Measurements from ENCODE around the gene SERPINB4. TPM values are rescaled to one million over a fixed set of nuclear protein-coding genes. Genes with fewer than 3 reads are reported as not detected.

SERPINB4 gene
- total RNA-seq, 4 donors from 2014 or later, result not detected

DNA sequence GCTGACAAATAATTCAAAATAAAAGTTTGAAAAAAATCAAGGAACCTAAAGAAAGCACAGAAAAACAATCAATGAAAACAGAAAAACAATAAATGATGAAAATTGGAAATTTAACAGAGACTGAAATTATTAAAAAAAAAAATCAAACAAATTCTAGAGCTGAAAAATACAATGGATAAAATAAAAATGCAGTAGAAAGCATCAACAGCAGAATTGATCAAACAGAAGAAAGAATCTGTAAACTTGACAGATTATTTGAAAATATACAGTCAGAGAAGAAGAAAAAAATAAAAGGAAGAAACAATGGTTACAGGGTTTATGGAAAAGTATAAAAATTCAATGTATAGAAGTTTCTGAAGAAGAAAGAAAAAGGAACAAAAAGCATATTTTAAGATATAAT lies 16.2 kb downstream of the SERPINB4 start:
- no peak for DNase-seq
- Histone ChIP-seq H3K36me3 (no peaks in the 10 kb centered on the region), H3K9me3 (peaks cover 6 to 7% of the 10 kb centered on the region in 2 donors), H3K27me3 (no peaks in the 10 kb centered on the region), H3K4me3 (no peak overlapping the region), H3K4me1 (no peaks in the 10 kb centered on the region), H3K27ac (no peak overlapping the region)
- intact Hi-C loops (cut with DNase I; ENCODE audit: low total_unique reads) (no loop called here), in situ Hi-C loops (cut with MboI; ENCODE audit: low pct_ligation_motif_present in 1 of 4, low pct_unique_long_range_greater_than_20kb in 1 of 4, low sequenced_read_pairs in 3 of 4) (no loop called here)
- TF ChIP-seq POLR2A (IDR thresholded peaks at IDR 0.05) (no peak), EP300 (IDR thresholded peaks at IDR 0.05; ENCODE audit: low read depth) (no peak), POLR2AphosphoS5 (IDR thresholded peaks at IDR 0.05) (no peak)
- TF ChIP-seq, protein P1, sequence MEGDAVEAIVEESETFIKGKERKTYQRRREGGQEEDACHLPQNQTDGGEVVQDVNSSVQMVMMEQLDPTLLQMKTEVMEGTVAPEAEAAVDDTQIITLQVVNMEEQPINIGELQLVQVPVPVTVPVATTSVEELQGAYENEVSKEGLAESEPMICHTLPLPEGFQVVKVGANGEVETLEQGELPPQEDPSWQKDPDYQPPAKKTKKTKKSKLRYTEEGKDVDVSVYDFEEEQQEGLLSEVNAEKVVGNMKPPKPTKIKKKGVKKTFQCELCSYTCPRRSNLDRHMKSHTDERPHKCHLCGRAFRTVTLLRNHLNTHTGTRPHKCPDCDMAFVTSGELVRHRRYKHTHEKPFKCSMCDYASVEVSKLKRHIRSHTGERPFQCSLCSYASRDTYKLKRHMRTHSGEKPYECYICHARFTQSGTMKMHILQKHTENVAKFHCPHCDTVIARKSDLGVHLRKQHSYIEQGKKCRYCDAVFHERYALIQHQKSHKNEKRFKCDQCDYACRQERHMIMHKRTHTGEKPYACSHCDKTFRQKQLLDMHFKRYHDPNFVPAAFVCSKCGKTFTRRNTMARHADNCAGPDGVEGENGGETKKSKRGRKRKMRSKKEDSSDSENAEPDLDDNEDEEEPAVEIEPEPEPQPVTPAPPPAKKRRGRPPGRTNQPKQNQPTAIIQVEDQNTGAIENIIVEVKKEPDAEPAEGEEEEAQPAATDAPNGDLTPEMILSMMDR (IDR thresholded peaks at IDR 0.05), result no peak

DNA sequence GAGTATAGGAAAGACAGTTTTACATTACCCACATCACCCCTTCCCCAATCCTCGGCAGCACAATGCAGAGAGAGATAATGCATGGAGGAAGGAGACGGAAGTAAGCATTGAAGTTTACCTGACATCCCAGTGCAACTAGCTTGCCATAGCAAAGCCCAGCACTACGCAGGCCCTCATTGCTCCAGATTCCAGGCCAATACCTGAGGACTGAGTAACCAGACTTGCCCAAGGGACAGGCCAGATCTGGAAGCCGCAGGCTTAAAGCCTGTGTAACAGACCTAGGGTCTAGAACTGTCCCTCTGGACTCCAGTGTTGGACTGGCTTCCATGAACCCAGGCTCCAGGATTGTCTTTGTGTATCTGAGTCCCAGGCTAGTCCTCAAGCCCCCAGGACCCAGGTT lies 17.6 kb downstream of the SERPINB4 start:
- in situ Hi-C loops (cut with MboI; ENCODE audit: low pct_ligation_motif_present in 1 of 4, low pct_unique_long_range_greater_than_20kb in 1 of 4, low sequenced_read_pairs in 3 of 4), result no loop called here
- no peaks in the 10 kb centered on the region for H3K4me1 ChIP-seq
- DNase-seq, result no peak

DNA sequence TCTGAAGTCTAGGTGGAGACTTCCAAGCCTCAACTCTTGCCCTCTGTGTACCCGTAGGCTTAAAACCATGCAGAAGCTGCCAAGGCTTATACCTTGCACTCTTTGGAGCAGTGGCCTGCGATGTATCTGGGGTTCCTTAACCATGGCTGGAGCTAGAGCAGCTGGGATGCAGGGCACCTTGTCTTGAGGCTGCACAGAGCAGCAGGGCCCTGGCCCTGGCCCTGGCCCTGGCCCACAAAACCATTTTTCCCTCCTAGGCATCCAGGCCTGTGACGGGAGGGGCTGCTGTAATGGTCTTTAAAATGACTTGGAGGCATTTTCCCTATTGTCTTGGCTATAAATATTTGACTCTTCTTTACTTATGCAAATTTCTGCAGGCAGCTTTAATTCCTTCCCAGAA lies 19.2 kb downstream of the SERPINB4 start:
- intact Hi-C loops (cut with DNase I; ENCODE audit: low total_unique reads), result no loop called here
- Histone ChIP-seq H3K9me3 (peaks cover 7 to 11% of the 10 kb centered on the region in 2 donors), H3K36me3 (no peaks in the 10 kb centered on the region), H3K4me1 (no peaks in the 10 kb centered on the region), H3K27ac (no peak overlapping the region), H3K4me3 (no peak overlapping the region), H3K27me3 (no peaks in the 10 kb centered on the region)
- in situ Hi-C loops (cut with MboI; ENCODE audit: low pct_ligation_motif_present in 1 of 4, low pct_unique_long_range_greater_than_20kb in 1 of 4, low sequenced_read_pairs in 3 of 4), result no loop called here
- WGBS, 2 donors (ENCODE audit: low coverage in 1 of 2), result 90% methylated on average over 3 of the region's 3 CpGs; no CpG with 5 or more reads in 1 of the 2 donors
- no peak for DNase-seq
- TF ChIP-seq, protein P1 (IDR thresholded peaks at IDR 0.05), result no peak
- TF ChIP-seq EP300 (IDR thresholded peaks at IDR 0.05; ENCODE audit: low read depth) (no peak), POLR2A (IDR thresholded peaks at IDR 0.05) (no peak), POLR2AphosphoS5 (IDR thresholded peaks at IDR 0.05) (no peak)

More for the DNA sequence above, 17.6 kb downstream of the SERPINB4 start:
- H3K27ac ChIP-seq, result no peak overlapping the region
- H3K4me3 ChIP-seq, result no peak overlapping the region
- H3K36me3 ChIP-seq, result no peaks in the 10 kb centered on the region
- H3K9me3 ChIP-seq, result peaks cover 4 to 7% of the 10 kb centered on the region in 2 donors
- 72 to 90% methylated on average over 3 to 4 of the region's 4 CpGs for WGBS, 2 donors (ENCODE audit: low coverage in 1 of 2)
- no peaks in the 10 kb centered on the region for H3K27me3 ChIP-seq
- intact Hi-C loops (cut with DNase I; ENCODE audit: low total_unique reads), result no loop called here
- TF ChIP-seq POLR2AphosphoS5 (IDR thresholded peaks at IDR 0.05), result no peak

DNA sequence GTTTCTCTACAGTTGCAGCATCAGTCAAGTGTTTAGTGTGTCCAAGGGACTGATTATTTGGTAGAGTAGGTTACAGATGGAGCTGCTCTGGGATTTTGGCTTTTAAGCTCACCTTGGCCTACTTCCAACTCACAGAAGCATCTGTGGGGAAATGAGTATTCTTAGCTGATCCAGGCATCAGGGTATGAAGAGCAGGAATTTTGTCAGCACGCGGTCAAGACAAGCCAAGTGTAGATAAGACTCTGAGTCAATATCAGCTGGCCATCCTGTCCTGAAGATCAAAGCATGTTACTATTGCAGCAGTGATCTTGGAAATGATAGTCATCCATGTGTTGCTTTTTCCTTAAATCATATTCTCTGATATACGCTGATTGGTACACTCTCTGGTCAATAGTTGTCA lies 24.4 kb downstream of the SERPINB4 start:
- TF ChIP-seq EP300 (IDR thresholded peaks at IDR 0.05; ENCODE audit: low read depth) (no peak), POLR2AphosphoS5 (IDR thresholded peaks at IDR 0.05) (no peak), POLR2A (IDR thresholded peaks at IDR 0.05) (no peak)
- TF ChIP-seq, protein P1 (IDR thresholded peaks at IDR 0.05), result no peak
- H3K27ac ChIP-seq, result no peak overlapping the region
- no peak overlapping the region for H3K4me3 ChIP-seq
- H3K4me1 ChIP-seq, result peaks cover 0 to 4% (median 0%) of the 10 kb centered on the region in 4 donors
- 60 to 91% methylated on average over 1 to 3 of the region's 3 CpGs for WGBS, 2 donors (ENCODE audit: low coverage in 1 of 2)
- in situ Hi-C loops (cut with MboI; ENCODE audit: low pct_ligation_motif_present in 1 of 4, low pct_unique_long_range_greater_than_20kb in 1 of 4, low sequenced_read_pairs in 3 of 4), result no loop called here
- no peak for DNase-seq
- no peaks in the 10 kb centered on the region for H3K27me3 ChIP-seq
- H3K9me3 ChIP-seq, result peaks cover 0 to 8% of the 10 kb centered on the region in 2 donors
- H3K36me3 ChIP-seq, result no peaks in the 10 kb centered on the region
- intact Hi-C loops (cut with DNase I; ENCODE audit: low total_unique reads), result no loop called here

DNA sequence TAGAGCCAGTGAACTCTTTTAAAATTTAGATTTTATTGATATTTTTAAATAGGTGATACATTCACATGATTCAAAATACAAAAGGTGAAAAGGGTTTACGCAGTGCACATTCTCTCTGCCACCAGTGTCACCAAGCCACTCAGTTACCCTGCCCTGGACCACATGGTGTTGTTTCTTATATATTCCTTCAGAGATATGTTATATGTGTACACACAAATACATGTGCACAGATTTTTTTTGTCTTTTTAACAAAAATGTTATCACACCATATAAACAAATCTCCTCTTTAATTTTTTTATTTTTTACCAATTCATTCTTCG lies 26.2 kb downstream of the SERPINB4 start:
- DNase-seq, result no peak
- no peak for TF ChIP-seq POLR2AphosphoS5 (IDR thresholded peaks at IDR 0.05)
- no peak for TF ChIP-seq EP300 (IDR thresholded peaks at IDR 0.05; ENCODE audit: low read depth)
- no peak for TF ChIP-seq POLR2A (IDR thresholded peaks at IDR 0.05)
- TF ChIP-seq, protein P1 (IDR thresholded peaks at IDR 0.05), result no peak
- H3K4me3 ChIP-seq, result no peak overlapping the region
- in situ Hi-C loops (cut with MboI; ENCODE audit: low pct_ligation_motif_present in 1 of 4, low pct_unique_long_range_greater_than_20kb in 1 of 4, low sequenced_read_pairs in 3 of 4), result no loop called here
- intact Hi-C loops (cut with DNase I; ENCODE audit: low total_unique reads), result no loop called here
- H3K27ac ChIP-seq, result no peak overlapping the region
- H3K9me3 ChIP-seq, result peaks cover 0 to 7% of the 10 kb centered on the region in 2 donors
- peaks cover 0 to 4% (median 0%) of the 10 kb centered on the region in 4 donors for H3K4me1 ChIP-seq
- WGBS, 2 donors (ENCODE audit: low coverage in 1 of 2), result 63 to 72% methylated on average over 2 of the region's 2 CpGs
- no peaks in the 10 kb centered on the region for H3K27me3 ChIP-seq
- H3K36me3 ChIP-seq, result no peaks in the 10 kb centered on the region
